B cell (primary cell): ENCODE data around the gene EGFLAM. TPM values are rescaled to one million over a fixed set of nuclear protein-coding genes. Genes with fewer than 3 reads are reported as not detected.

ENCODE experiments used
- ATAC-seq: fragments of 200-7000 bp; cut with Tn5 transposase; one replicate; pipeline ENCODE4 v1.10.0; 2021; ENCODE audit warnings: low read depth, mild to moderate bottlenecking, moderate number of reproducible peaks, moderate library complexity
- CTCF ChIA-PET: fragments of 350-600 bp; sonication (Branson Sonifier 250); formaldehyde crosslinking; loops from one replicate; lab custom pipeline; 2021; ENCODE audit warnings: antibody characterized with exemption, inconsistent platforms; lab: Charles Lee
- POLR2A ChIA-PET: fragments of 350-600 bp; sonication (Branson Sonifier 250); formaldehyde crosslinking; loops from one replicate; lab custom pipeline; 2021; ENCODE audit warnings: antibody characterized with exemption; lab: Charles Lee
- DNase-seq: peaks from one replicate; pipeline ENCODE4 v3.0.0; 2013
- H2AFZ ChIP-seq: 2 replicates; pipeline ENCODE4 v1.6.1; 2012; ENCODE audit warnings: mild to moderate bottlenecking, low read depth, low read length; ENCODE audit not compliant: insufficient read depth, poor library complexity, severe bottlenecking
- H3K27ac ChIP-seq, 2 donors: 1 replicate in 1 of 2; 2 replicates in 1 of 2; pipeline ENCODE4 v1.5.1; 2012 to 2013; ENCODE audit warnings: low read length in 2 of 2, mild to moderate bottlenecking in 2 of 2, moderate library complexity in 1 of 2
- H3K27me3 ChIP-seq, 4 experiments: fragments of 200-600 bp in 1 of 4; sonication (generic) in 1 of 4; replicated peaks in 1 of 4; 1 replicate in 2 of 4; 2 replicates in 2 of 4; pipeline versions ENCODE4 v1.6.1 to v1.7.0; 2013 to 2016; ENCODE audit warnings: low read length in 3 of 4, mild to moderate bottlenecking in 2 of 4, mixed read lengths in 1 of 4, moderate library complexity in 1 of 4; ENCODE audit not compliant: insufficient read depth in 4 of 4, control insufficient read depth in 3 of 4; ENCODE audit errors: control extremely low read depth in 1 of 4
- H3K36me3 ChIP-seq, 2 experiments: replicated peaks in 1 of 2; 1 replicate in 1 of 2; 2 replicates in 1 of 2; pipeline versions ENCODE4 v1.6.1 to v1.7.1; 2013; ENCODE audit warnings: low read length in 1 of 2; ENCODE audit not compliant: insufficient read depth in 2 of 2, control insufficient read depth in 1 of 2; ENCODE audit errors: control extremely low read depth in 1 of 2, extremely low read depth in 1 of 2
- H3K4me1 ChIP-seq, 2 donors: fragments of 200-600 bp in 1 of 2; sonication (generic) in 1 of 2; 1 replicate in 1 of 2; 2 replicates in 1 of 2; pipeline versions ENCODE4 v1.5.1 to v1.6.1; 2013 to 2017; ENCODE audit warnings: low read length in 2 of 2; ENCODE audit not compliant: control insufficient read depth in 2 of 2, insufficient read depth in 2 of 2
- H3K4me2 ChIP-seq: replicated peaks from 2 replicates; pipeline ENCODE3; 2012; ENCODE audit warnings: mild to moderate bottlenecking, low read depth, low read length; ENCODE audit not compliant: poor library complexity, severe bottlenecking
- H3K4me3 ChIP-seq, 5 experiments: fragments of 200-600 bp in 1 of 5; sonication (generic) in 1 of 5; 1 replicate in 3 of 5; 2 replicates in 2 of 5; pipeline versions ENCODE4 v1.5.1 to v1.7.0; 2011 to 2016; ENCODE audit warnings: low read length in 4 of 5, mild to moderate bottlenecking in 4 of 5, low read depth in 2 of 5, control low read depth in 1 of 5, moderate library complexity in 1 of 5; ENCODE audit not compliant: insufficient read depth in 1 of 5; ENCODE audit errors: control extremely low read depth in 1 of 5, extremely low read depth in 1 of 5
- H3K79me2 ChIP-seq: fragments of 200-600 bp; sonication (generic); one replicate; pipeline ENCODE4 v1.6.0; 2016; ENCODE audit warnings: low read length; ENCODE audit not compliant: control insufficient read depth, insufficient read depth
- H3K9ac ChIP-seq: fragments of 200-600 bp; sonication (generic); 2 replicates; pipeline ENCODE4 v1.6.1; 2017; ENCODE audit warnings: mild to moderate bottlenecking, low read length, moderate library complexity
- H3K9me3 ChIP-seq, 3 donors: one replicate each; pipeline versions ENCODE4 v1.6.1 to v1.7.1; 2013; ENCODE audit warnings: low read length in 2 of 3; ENCODE audit not compliant: control insufficient read depth in 2 of 3, insufficient read depth in 1 of 3; ENCODE audit errors: control extremely low read depth in 1 of 3
- H4K20me1 ChIP-seq: 2 replicates; pipeline ENCODE4 v1.6.0; 2012; ENCODE audit warnings: mild to moderate bottlenecking, low read length; ENCODE audit not compliant: insufficient read depth, control insufficient read depth, poor library complexity, severe bottlenecking
- H3K27ac Mint-ChIP-seq: one replicate; pipeline ENCODE4 v1.8.0; 2021; ENCODE audit warnings: mixed read lengths
- H3K27me3 Mint-ChIP-seq: one replicate; pipeline ENCODE4 v1.8.0; 2021; ENCODE audit warnings: mixed read lengths
- H3K4me1 Mint-ChIP-seq: one replicate; pipeline ENCODE4 v1.8.0; 2021; ENCODE audit warnings: mixed read lengths
- H3K4me3 Mint-ChIP-seq: one replicate; pipeline ENCODE4 v1.8.0; 2021; ENCODE audit warnings: mixed read lengths
- H3K9me3 Mint-ChIP-seq: one replicate; pipeline ENCODE4 v1.8.0; 2022; ENCODE audit warnings: mixed read lengths; ENCODE audit not compliant: insufficient read depth
- CTCF ChIP-seq: fragments of 200-600 bp; IDR thresholded peaks from one replicate; pipeline ENCODE4 v1.8.0; 2022; ENCODE audit warnings: antibody characterized with exemption, mild to moderate bottlenecking
- EZH2 ChIP-seq: IDR thresholded peaks from 2 replicates; pipeline ENCODE4 v1.6.1; 2012; ENCODE audit warnings: borderline replicate concordance, low read depth, mild to moderate bottlenecking, moderate library complexity, low read length; ENCODE audit not compliant: insufficient read depth, poor library complexity, severe bottlenecking
- whole genome bisulfite sequencing: methylation state at CpG from one replicate; pipeline ENCODE4 v1.1.5; 2013; ENCODE audit warnings: missing lambda C conversion rate; ENCODE audit not compliant: insufficient coverage; 5-methylcytosine and 5-hydroxymethylcytosine counted together
- intact Hi-C: fragments of 100-400 bp; cut with micrococcal nuclease; formaldehyde crosslinking; loops from one replicate; pipeline ENCODE4 v1.10.0; 2022
- polyA plus RNA-seq: library from polyadenylated mRNA; depleted of rRNA; stranded (reverse); fragments of >200 nt; gene quantifications from 2 replicates; pipeline ENCODE4 v1.2.3, GENCODE V29; 2012
- total RNA-seq, 2 donors: library from RNA; stranded (reverse); fragments of 120-200 nt in 1 of 2; gene quantifications; 1 replicate in 1 of 2; 2 replicates in 1 of 2; pipeline versions ENCODE4 v1.2.3 to v1.2.4, GENCODE V29; 2013 to 2022

Gene EGFLAM
- total and polyA plus RNA-seq, 2 donors (not counting 1 experiment from before 2014, with no cell fraction given) = not detected

DNA sequence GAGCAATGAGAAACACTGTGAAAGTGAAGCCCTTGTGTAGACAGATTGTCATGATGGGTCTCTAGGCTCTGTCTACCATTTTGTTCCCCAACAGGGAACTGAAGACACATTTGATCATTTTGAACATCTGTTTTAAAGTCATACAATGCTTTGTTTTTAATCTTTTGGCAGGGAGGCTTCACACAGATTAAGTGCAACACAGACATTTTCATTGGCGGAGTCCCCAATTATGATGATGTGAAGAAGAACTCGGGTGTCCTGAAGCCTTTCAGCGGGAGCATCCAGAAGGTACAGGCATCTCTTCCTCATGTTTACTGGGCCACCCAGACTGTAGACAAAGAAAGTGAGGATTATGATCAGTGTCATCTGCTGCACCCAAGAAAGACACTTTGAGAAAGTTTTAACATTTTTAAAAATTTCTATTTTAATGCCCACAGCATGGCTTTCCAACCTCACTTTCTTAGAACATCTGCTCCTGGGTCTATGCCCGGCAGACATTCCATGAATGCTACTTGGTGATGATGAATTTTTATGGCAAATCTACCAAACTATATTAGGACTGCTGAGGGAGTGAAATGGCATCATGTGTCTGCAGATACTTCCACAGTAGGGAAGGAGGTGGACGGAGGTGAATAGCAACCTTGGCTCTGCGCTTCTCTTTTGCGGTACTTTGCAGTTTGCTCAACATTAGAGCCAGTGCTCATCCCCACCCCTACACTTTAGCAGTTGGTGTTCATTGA lies 176.8 kb downstream of the EGFLAM start:
- Mint-ChIP-seq H3K27ac (no peak overlapping the region), H3K4me1 (no peaks in the 10 kb centered on the region), H3K27me3 (peaks cover 61% of the 10 kb centered on the region), H3K4me3 (no peak overlapping the region), H3K9me3 (no peaks in the 10 kb centered on the region)
- no peaks in the 10 kb centered on the region for H3K4me1 ChIP-seq
- no peak overlapping the region for H3K4me2 ChIP-seq
- no CpG with 5 or more reads among the region's 7 CpGs for WGBS
- H3K27ac ChIP-seq = no peak overlapping the region
- no peaks in the 10 kb centered on the region for H4K20me1 ChIP-seq
- POLR2A ChIA-PET = no interaction called here
- CTCF ChIA-PET = interaction anchor here (1.1 kb wide), 1 partner anchor 14 kb away, joined by 3 read pairs; no protein-coding TSS in a partner anchor
- DNase-seq (no peak), ATAC-seq (no peak)
- no peak overlapping the region for H2AFZ ChIP-seq
- intact Hi-C loops = no loop called here
- H3K36me3 ChIP-seq = no peaks in the 10 kb centered on the region
- H3K4me3 ChIP-seq = no peak overlapping the region
- H3K9ac ChIP-seq = no peak overlapping the region
- no peak for TF ChIP-seq CTCF
- TF ChIP-seq EZH2 = no peak
- H3K79me2 ChIP-seq = no peaks in the 10 kb centered on the region
- H3K9me3 ChIP-seq = no peaks in the 10 kb centered on the region
- H3K27me3 ChIP-seq = peaks cover 0 to 57% (median 14%) of the 10 kb centered on the region in 4 experiments

DNA sequence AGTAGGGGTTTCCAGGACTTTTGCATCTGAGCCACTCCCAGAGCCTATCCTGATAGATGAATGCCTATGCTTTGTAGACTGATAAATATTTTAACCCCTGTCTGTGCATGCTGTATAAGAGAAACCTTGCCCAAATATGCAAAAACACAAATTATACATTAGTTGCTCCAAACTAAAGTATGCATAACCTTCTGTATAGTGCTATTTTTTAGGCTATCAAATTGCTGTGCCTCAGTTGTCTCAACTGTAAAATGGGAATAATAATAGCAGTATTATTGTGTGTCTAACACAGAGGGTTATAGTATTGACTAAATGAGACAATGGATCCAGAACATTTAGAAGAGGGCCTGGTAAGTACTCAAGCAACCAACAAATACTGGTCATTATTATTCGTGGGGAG lies 180.4 kb downstream of the EGFLAM start:
- DNase-seq (no peak), ATAC-seq (no peak)
- H3K4me3 ChIP-seq = no peak overlapping the region
- 100% methylated on average over 1 of the region's 1 CpG for WGBS
- H3K9ac ChIP-seq = no peak overlapping the region
- H2AFZ ChIP-seq = no peak overlapping the region
- H3K27ac ChIP-seq = no peak overlapping the region
- no peaks in the 10 kb centered on the region for H3K79me2 ChIP-seq
- no peak for TF ChIP-seq CTCF
- no peak for TF ChIP-seq EZH2
- ChIA-PET CTCF (no interaction called here), POLR2A (no interaction called here)
- H3K4me2 ChIP-seq = no peak overlapping the region
- H3K27ac Mint-ChIP-seq = no peak overlapping the region
- peaks cover 0 to 57% (median 19%) of the 10 kb centered on the region in 4 experiments for H3K27me3 ChIP-seq
- H3K9me3 Mint-ChIP-seq = no peaks in the 10 kb centered on the region
- no peaks in the 10 kb centered on the region for H3K4me1 Mint-ChIP-seq
- peaks cover 54% of the 10 kb centered on the region for H3K27me3 Mint-ChIP-seq
- no peaks in the 10 kb centered on the region for H3K4me1 ChIP-seq
- H3K9me3 ChIP-seq = no peaks in the 10 kb centered on the region
- intact Hi-C loops = no loop called here
- H3K36me3 ChIP-seq = no peaks in the 10 kb centered on the region
- H3K4me3 Mint-ChIP-seq = no peak overlapping the region
- no peaks in the 10 kb centered on the region for H4K20me1 ChIP-seq
